NCI-H524 (cell line): Measurements from ENCODE around the gene AKAP9.
"Not testable (repeated sequence)": the region's sequence is repeated elsewhere in the genome, so short reads cannot be mapped to it uniquely, and the experiment has no call there.

Source experiments
- DNase-seq, 2 experiments: peaks; one replicate each; lab custom pipeline; 2025; lab: John Stamatoyannopoulos, UW

AKAP9 gene

DNA sequence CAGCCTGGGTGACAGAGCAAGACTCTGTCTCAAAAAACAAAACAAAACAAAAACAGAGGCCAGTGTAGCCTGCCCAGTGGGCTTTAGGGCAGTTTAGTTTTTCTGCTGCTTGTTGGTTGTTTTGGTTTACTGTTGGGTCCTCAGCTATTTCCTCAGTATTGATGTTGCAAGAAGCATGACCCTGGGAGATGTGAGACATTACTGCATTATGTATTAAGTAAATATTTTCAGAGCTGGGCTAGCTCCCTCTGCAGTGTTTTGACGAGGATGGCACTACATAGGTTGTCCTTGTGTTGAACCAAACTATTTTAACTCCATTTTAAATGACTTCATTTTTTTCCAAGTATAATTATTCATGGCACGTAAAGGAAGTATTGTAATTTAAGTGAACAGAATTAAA, 4.8 kb downstream of the AKAP9 start:
- DNase-seq: no peak

DNA sequence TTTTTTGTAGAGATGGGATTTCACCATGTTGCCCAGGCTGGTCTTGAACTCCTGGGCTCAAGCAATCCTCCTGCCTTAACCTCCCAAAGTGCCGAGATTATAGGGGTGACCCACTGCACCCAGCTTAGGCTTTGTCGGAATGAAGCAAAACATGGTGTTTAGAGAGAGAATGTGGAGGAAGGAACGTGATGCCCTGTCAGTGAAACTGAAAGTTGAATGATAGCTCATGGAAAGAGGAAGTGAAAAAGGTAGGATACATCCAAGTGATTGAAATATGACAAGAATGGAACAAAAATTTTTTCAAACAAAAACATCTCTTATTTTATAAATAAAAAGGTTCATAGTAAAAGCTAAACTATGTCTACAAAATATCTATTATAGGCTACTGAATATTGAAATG, 5.9 kb downstream of the AKAP9 start:
- DNase-seq: no peak

DNA sequence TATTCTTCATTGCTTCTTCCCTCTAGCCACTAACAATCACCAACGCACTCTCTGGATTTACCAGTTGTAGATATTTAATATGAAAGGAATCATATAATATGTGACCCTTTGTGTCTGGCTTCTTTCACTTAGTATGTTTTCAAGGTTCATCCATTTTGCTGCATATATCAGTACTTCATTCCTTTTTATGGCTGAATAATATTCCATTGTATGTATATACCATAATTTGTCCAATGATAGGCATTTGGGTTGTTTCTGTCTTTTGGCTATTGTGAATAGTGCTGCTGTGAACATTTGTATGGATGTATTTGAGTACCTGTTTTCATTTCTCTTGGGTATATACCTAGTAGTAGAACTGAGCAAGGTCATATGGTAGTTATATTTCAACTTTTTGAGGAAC, 7.3 kb downstream of the AKAP9 start:
- DNase-seq: no peak

DNA sequence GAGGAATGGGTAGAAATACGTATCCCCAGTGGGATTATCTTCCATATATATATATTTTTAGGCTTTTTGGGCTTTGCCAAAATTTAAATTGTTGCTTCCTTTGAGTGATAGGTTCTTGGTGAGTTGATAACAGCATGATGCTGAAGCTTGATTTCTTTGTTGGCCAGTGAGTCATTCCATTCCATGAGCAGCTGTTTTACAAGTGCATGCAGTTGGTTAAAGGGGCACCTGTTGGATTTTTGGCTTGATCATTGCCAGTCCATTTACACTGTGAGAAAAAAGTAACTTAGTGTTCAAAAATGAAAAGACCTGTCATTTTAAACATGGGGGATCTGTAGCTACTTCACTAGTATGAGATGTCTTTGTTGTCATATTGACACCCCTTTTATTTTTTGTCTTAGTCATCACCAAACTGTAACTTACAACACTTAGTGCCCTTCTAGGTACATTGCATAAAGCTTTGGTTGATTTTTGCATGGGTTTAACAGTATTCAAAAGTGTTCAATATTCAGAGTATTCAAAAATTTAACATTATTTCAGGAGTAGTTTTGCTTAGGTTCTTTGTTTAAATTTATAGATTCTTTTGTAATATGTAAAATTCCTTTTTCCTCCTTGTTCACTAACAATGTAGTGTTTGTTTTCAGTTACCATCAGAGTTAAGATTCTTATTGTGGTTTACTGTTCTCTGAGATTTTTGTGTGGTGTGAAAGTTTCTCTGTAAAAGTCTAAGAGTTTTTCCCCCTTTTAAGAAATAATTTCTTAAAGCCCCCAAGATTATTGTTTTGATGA, 8.8 kb downstream of the AKAP9 start:
- DNase-seq: no peak

DNA sequence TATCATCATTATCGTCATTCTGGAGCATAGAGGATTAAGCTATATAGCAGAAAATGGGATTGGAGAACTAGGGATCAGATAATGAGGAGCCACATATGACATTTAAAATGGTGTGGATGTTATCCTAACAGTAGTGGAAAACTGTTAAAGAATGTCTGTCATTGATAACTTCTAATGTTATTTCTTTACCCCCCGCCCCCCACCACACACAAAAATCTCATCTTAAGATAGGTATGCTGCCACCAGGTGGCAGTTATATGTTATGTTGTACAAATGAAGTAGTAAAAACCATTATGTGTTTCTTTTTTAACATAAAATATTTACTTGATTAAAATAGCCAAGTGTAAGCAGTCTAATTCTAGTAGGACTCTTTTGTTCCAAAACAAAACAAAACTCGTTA, 13.0 kb downstream of the AKAP9 start:
- no peak for DNase-seq

DNA sequence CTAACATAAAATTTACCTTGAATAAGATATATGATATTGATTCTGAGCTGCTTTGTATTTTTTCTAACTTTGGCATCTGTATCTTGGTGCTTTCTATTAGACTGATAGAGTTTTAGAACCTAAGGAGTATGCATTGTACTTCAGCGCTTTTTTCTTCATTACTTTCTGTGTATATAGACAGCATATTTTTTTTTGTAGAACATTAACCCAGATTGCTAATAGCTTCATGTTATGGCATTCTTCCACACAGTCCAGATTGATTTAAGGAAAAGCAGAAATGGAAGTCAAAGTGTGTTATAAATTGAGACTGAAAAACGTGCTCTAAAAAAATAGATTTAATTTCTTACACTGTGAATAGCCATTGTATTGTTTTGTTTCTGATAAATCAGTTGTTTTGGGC, 15.8 kb downstream of the AKAP9 start:
- not testable (repeated sequence) for DNase-seq

DNA sequence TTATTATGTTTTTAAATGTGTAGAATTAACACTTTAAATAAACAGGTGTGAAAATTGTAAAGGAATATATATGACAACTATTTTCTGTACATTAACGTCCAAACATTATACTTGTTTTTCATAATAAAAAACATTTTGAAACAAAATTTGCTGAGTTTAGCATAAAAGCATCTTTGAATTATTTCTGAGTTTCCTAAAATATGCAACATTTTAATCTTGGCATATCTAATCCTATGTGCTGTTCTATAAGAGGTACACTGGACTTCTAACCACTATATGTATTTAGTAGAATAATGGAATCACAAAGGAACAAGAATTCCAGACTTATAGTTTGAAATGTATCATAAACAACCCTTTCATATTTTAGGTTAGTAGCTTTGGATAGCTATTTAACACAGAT, 16.6 kb downstream of the AKAP9 start:
- no peak for DNase-seq

DNA sequence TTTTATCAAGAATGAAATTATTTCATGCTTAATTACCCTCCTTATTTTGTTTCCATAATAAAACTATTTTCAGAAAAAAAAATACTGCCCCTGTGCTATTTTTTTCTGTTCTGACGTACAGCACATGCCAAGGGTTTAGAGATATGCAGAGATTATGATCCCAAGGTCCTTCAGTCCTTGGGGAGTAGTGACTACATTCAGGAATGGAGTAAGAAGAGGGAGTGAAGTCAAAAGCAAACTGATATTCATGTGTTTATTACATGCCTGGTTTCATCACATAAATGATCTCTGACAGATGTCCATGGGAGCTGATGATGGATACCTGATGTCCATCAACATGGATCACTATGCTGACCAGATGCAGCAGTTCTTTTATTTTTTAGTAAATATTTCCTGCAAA, 17.2 kb downstream of the AKAP9 start:
- DNase-seq: no peak

DNA sequence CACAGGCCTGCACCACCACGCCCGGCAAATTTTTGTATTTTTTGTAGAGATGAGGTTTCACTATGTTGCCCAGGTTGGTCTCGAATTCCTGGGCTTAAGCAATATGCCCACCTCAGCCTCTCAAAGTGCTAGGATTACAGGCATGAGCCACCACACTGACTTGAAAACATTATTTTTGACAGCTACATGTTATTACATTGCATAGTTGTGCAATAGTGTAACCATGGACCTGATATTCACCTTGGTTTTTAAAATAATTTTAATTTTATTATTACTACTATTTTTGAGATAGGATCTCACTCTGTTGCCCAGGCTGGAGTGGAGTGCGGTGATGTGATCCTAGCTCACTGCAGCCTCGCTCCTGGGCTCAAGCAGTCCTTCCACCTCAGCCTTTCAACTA, 18.4 kb downstream of the AKAP9 start:
- DNase-seq: no peak

DNA sequence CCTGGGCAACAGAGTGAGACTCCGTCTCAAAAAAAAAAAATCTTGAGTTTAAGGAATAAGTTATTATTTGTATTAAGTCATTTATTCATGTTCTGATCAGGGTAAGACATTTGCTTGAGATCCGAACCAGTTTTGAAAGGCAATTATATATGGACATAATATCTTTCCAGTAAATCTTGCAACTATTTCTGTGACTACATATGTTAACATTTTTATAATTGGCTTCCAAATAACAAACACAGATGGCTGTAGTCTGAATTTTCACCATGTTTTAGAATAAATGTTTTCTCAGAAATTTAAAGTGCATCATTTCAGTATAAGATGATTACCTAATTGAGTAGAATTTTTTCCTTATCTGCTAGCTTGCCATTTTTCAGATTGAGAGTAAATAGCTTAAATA, 21.2 kb downstream of the AKAP9 start:
- no peak for DNase-seq

DNA sequence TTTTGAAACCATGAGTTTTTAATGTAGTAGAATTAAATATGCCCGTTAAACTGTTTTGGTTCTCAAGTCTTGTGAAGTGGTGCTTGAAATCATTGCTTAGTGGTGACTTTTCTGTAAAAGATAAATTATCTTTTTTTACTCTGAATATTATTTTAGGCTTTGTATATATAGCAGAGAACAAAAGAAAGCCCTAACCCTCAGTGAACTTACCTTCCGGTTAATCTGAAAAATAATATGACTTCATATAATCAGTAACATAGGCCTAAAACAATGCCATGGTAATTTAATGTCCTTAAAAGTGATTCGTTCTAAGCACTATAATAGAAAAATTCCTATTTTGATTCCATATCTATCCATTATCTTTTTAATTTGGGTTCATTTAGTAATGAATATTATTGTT, 21.8 kb downstream of the AKAP9 start:
- no peak for DNase-seq

DNA sequence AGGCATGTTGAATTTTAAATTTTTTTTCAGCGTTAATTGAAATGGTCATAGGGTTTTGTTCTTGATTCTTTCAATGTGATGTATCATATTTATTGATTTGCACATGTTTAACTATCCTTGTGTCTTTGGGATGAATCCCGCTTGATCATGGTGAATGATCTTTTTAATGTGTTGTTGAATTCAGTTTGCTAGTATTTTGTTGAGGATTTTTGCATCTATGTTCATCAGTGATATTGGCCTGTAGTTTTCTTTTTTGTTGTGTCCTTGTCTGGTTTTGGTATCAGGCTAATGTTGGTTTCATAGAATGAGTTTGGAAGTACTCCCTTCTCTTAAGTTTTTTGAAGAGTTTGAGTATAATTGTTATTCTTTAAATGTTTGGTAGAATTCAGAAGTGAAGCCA, 26.9 kb downstream of the AKAP9 start:
- not testable (repeated sequence) for DNase-seq

DNA sequence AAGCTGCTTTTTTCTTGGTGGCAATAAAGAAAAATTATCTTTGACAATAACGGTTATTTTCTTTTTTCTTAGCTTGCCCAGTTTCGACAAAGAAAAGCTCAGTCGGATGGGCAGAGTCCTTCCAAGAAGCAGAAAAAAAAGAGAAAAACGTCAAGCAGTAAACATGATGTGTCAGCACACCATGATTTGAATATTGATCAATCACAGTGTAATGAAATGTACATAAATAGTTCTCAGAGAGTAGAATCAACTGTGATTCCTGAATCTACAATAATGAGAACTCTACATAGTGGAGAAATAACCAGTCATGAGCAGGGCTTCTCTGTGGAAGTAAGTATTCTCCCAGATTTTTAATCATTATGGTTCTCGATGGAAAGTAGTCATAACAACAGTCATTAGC, 33.0 kb downstream of the AKAP9 start:
- no peak for DNase-seq

DNA sequence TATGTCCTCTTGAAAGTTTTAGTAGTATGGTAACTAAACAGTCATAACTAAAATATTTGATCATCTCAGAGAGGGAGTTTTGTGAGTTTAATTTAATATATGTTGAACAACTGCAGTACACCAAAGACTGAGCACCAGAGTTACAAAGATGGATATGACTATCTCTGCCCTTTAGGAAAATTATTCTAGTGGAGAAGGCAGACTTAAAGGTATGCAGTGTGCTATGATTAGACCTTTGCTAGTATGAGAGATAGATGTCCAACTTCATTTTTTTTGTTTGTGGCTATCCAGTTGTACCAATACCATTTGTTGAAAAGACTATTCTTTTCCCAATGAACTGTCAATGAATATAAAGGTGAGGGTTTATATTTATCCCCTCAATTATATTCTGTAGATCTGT, 33.4 kb downstream of the AKAP9 start:
- DNase-seq: no peak

DNA sequence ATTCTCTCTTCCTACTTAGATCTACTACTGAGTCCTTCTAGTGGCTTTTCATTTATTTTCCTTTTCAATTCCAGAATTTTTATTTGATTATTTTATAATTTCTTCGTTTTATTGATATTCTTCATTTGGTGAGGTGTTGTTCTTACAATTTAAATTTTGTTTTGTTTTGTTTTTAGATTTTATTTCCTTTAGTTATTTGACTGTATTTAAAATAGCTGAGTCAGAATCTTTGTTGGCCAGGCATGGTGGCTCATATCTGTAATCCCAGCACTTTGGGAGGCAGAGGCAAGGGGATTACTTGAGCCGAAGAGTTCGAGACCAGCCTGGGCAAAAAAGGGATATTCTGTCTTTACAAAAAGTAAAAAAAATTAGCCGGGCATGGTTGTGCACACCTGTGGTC, 36.1 kb downstream of the AKAP9 start:
- DNase-seq: no peak

DNA sequence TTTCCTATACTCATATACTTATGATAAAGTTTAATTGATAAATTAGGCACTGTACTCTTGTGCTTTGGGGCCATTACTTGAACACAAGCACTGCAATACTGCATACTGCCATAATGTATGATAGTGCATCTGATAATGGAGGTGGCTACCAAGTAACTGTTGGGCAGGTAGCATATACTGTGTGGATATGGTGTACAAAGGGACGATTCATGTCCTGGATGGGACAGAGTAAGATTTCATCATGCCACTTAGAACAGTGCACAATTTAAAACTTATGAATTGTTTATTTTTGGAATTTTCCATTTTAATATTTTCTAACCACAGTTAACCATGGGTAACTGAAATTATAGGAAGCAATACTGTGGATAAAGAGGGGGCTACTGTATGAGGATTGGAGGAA, 38.9 kb downstream of the AKAP9 start:
- DNase-seq: no peak

DNA sequence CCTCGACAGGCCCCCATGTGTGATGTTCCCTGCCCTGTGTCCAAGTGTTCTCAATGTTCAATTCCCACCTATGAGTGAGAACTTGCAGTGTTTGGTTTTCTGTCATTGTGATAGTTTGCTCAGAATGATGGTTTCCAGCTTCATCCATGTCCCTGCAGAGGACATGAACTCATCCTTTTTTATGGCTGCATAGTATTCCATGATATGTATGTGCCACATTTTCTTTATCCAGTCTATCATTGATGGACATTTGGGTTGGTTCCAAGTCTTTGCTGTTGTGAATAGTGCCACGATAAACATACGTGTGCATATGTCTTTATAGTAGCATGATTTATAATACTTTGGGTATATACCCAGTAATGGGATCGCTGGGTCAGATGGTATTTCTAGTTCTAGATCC, 41.7 kb downstream of the AKAP9 start:
- DNase-seq: not testable (repeated sequence)

DNA sequence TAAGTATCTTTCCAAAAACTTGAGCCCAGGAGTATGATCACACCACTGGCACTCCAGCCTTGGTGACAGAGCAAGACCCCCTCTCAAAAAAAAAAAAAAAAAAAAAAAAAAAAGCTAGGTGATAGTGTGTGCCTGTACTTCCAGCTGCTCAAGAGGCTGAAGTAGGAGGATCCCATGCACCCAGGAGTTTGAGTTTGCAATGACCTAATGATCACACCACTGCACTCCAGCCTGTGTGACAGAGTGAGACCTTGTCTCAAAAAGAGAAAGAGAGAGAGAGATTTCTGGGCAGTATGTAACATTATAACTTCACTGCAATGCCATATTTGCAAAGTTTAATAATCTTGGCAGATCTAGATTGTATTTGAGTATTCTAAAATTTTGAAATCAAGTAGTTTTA, 47.6 kb downstream of the AKAP9 start:
- no peak for DNase-seq

DNA sequence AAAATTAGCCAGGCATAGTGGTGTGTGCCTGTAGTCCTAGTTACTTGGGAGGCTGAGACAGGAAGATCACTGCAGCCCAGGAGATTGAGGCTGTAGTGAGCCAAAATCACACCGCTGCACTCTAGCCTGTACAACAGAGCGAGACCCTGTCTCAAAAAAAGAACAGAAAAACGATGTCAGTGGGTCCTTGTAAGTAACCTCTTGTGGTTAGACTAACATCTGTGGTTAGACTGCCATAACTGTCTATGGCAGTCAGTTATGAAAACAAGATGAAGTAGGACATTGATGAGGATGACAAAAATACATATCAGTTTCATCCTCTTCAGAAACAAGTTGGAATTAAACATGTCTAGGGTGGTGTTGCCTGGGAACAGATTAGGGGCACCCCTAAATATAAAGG, 53.3 kb downstream of the AKAP9 start:
- no peak for DNase-seq

DNA sequence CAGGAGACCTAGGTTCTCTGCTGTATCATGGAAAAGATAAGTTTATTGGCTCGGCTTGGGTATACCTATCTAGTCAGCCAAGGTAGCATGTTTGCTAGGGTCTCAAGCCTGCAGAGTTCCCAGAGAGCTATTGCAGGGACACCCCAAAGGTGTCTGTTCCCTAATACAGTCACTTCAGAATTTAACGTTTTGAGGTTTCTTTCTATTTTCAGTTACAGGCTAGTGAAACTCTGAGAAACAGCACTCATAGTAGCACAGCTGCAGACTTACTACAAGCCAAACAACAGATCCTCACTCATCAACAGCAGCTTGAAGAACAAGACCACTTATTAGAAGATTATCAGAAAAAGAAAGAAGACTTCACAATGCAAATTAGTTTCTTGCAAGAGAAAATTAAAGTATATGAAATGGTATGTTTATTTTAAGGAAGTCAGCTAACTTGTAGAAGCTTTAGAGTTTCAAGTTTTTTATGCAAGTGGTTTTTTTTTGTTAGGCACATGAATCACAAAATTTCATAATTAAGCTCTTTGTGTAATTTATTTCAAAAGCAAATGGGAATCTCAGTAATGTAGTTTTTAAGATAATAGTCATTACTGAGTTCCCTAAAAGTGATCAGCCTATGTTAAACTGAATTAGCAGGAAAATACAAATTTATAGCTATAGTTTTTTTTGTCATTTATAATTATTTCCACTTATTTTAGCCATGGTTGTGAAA, 54.9 kb downstream of the AKAP9 start:
- DNase-seq: no peak

DNA sequence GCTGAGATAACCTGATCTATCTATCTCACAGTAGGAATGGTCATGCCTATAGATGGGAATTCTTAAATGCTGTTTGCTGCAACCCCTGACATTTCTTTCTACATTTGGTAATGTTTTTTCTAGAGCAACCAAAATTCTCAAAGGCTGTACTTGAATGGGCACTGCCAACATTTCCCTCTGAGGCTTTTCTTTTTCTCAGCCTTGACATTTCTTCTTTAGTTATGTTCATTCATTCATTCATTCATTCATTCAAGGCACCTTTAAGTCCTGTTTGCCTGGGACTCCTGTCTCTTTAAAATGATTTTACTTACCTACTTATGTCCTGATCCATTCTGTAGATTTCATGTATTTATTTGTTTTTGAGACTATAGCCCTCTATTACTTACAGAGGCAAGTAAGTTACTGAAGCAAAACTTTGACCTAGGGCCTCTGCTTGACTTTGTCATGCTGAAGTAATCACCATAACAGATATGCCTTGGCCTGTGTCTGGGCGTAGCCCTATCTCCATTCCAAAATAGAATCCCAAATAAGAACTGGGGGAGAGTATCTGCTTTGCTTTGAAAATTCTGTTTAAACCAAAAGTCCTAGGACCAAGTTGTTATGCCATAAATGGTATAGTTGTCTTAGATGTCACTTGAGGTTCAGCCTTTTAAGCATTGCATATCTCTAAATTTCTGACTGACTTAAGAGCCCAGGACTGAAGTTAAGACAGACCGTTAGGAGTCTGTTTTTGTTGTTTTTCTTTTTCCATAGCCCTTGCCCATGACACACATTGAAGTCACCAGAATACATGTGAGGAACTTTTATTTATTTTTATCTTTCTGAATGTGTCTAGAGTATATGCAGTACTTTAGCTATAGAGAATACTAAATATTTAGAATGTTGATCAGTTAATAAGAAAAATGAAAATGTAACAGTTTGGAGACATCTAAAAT, 59.2 kb downstream of the AKAP9 start:
- DNase-seq: no peak

DNA sequence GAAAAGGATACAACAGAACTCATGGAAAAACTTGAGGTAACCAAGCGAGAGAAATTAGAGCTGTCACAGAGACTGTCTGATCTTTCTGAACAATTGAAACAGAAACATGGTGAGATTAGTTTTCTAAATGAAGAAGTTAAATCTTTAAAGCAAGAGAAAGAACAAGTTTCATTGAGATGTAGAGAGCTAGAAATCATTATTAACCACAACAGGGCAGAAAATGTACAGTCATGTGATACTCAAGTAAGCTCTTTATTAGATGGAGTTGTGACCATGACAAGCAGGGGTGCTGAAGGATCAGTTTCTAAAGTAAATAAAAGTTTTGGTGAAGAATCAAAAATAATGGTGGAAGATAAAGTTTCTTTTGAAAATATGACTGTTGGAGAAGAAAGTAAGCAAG, 62.1 kb downstream of the AKAP9 start:
- no peak for DNase-seq

DNA sequence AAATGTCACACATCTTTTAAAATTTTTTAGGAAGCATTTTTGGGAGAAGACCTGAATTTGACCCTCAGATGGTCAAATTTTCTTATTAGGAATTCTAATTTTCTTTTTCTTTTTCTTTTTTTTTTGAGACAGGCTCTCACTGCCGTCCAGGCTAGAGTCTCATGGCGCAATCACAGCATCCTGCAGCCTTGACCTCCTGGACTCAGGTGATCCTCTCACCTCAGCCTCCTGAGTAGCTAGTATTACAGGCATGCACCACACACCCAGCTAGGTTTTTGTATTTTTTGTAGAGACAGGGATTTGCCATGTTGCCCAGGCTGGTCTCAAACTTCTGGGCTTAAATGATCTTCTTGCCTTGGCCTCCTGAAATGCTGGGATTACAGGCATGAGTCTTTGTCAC, 65.4 kb downstream of the AKAP9 start:
- DNase-seq: no peak
